GM12878 (cell line): ENCODE measurements around the gene TMEM91.
A peak's percentile ranks its signal among the peaks of the same experiment; 100 is the strongest.

Source experiments
- ATF2 ChIP-seq: IDR thresholded peaks from 2 replicates; pipeline ENCODE4 v1.6.1; 2012; ENCODE audit warnings: low read length, inconsistent platforms
- BCL11A ChIP-seq: IDR thresholded peaks from 2 replicates; pipeline ENCODE4 v1.6.1; 2011; ENCODE audit warnings: low read depth, low read length
- CTCF ChIP-seq, 3 experiments: IDR thresholded peaks in 2 of 3; conservative IDR thresholded peaks in 1 of 3; 2 replicates each; pipeline ENCODE4 v1.5.1; 2011; ENCODE audit warnings: low read depth in 3 of 3, low read length in 3 of 3, mild to moderate bottlenecking in 3 of 3, control low read depth in 2 of 3, moderate library complexity in 2 of 3, inconsistent platforms in 1 of 3, mixed read lengths in 1 of 3; ENCODE audit not compliant: control insufficient read depth in 2 of 3, insufficient read depth in 1 of 3; ENCODE audit errors: extremely low read depth in 1 of 3
- EGR1 ChIP-seq, 2 experiments: IDR thresholded peaks; 1 replicate in 1 of 2; 2 replicates in 1 of 2; pipeline ENCODE4 v1.6.1; 2011 to 2012; ENCODE audit warnings: low read depth in 2 of 2, low read length in 2 of 2, borderline replicate concordance in 1 of 2, mild to moderate bottlenecking in 1 of 2, moderate library complexity in 1 of 2
- EP300 ChIP-seq, 2 experiments: fragments of 150-350 bp in 1 of 2; IDR thresholded peaks; 2 replicates each; pipeline ENCODE4 v1.6.1; 2011 to 2012; ENCODE audit warnings: low read depth in 2 of 2, low read length in 2 of 2, borderline replicate concordance in 1 of 2, improper control_type of control experiment in 1 of 2, inconsistent platforms in 1 of 2; ENCODE audit not compliant: control insufficient read depth in 1 of 2
- ESRRA ChIP-seq: IDR thresholded peaks from 2 replicates; pipeline ENCODE4 v1.6.1; 2012; ENCODE audit warnings: mild to moderate bottlenecking, low read length, improper control_type of control experiment
- EZH2 ChIP-seq: IDR thresholded peaks from 2 replicates; pipeline ENCODE4 v1.6.1; 2012; ENCODE audit warnings: low read depth, mild to moderate bottlenecking, control low read depth, inconsistent platforms, low read length, borderline replicate concordance; ENCODE audit not compliant: control insufficient read depth
- IRF3 ChIP-seq: fragments of 450-650 bp; IDR thresholded peaks from 2 replicates; pipeline ENCODE4 v1.6.1; 2014; ENCODE audit warnings: mild to moderate bottlenecking
- KDM1A ChIP-seq: fragments of 200-600 bp; sonication (generic); IDR thresholded peaks from 2 replicates; pipeline ENCODE4 v1.6.1; 2016; ENCODE audit warnings: borderline replicate concordance
- PKNOX1 ChIP-seq: fragments of 450-650 bp; IDR thresholded peaks from 2 replicates; pipeline ENCODE4 v1.6.1; 2016; ENCODE audit warnings: mild to moderate bottlenecking
- POLR2AphosphoS5 ChIP-seq: IDR thresholded peaks from 2 replicates; pipeline ENCODE4 v1.6.1; 2011; ENCODE audit warnings: mild to moderate bottlenecking, low read length, inconsistent platforms
- TAF1 ChIP-seq: IDR thresholded peaks from 2 replicates; pipeline ENCODE4 v1.6.1; 2011; ENCODE audit warnings: mild to moderate bottlenecking, low read depth, low read length, borderline replicate concordance
- ZNF384 ChIP-seq: IDR thresholded peaks from 2 replicates; pipeline ENCODE4 v1.6.1; 2012; ENCODE audit warnings: low read depth, mild to moderate bottlenecking, low read length, improper control_type of control experiment, borderline replicate concordance

- TF ChIP-seq CTCF (IDR thresholded peaks at IDR 0.05 in 2 of 3, conservative IDR thresholded peaks at IDR 0.05 in 1 of 3; ENCODE audit: control insufficient read depth in 2 of 3, extremely low read depth in 1 of 3, insufficient read depth in 1 of 3, low read depth in 3 of 3, low read length in 3 of 3): peak; percentile 88 to 94 (median 93)
- TF ChIP-seq BCL11A: no peak
- no peak for TF ChIP-seq ATF2
- TF ChIP-seq TAF1: peak; percentile 66; the same call in 1 of the 2 replicates
- no peak for TF ChIP-seq ZNF384
- TF ChIP-seq EGR1 (IDR thresholded peaks at IDR 0.05; ENCODE audit: borderline replicate concordance in 1 of 2, low read depth in 2 of 2, low read length in 2 of 2): peak; percentile 38 to 99
- TF ChIP-seq POLR2AphosphoS5: peak; percentile 82
- TF ChIP-seq EP300 (IDR thresholded peaks at IDR 0.05; ENCODE audit: borderline replicate concordance in 1 of 2, control insufficient read depth in 1 of 2, low read depth in 2 of 2, low read length in 2 of 2): peak in 1 of 2 experiments; percentile 27; a peak in 1 of 4 replicates
- 0 out of 2 replicates have a peak, but pooled peaks have one; percentile 36 for TF ChIP-seq IRF3
- no peak for TF ChIP-seq KDM1A
- no peak for TF ChIP-seq PKNOX1
- TF ChIP-seq ESRRA: no peak
- TF ChIP-seq EZH2: no peak
Observed at GRCh38 chr19:41353466-41354342, 22.6 kb upstream of the TMEM91 start, which contains the start of gene TGFB1.
